ENCODE results near the gene PRKCZ.

GRCh38 chr1:2098839-2099785, 48.9 kb downstream of the PRKCZ start:
- TF ChIP-seq CTCF (IDR thresholded peaks at IDR 0.05; ENCODE audit: low read depth, low read length) (no peak), POLR2A (IDR thresholded peaks at IDR 0.05; ENCODE audit: extremely low read depth, insufficient read length) (no peak)

Measured in NB4 (cell line).